ENCODE measurements around the gene HLA-DPA1.

HLA-DPA1 gene

DNA sequence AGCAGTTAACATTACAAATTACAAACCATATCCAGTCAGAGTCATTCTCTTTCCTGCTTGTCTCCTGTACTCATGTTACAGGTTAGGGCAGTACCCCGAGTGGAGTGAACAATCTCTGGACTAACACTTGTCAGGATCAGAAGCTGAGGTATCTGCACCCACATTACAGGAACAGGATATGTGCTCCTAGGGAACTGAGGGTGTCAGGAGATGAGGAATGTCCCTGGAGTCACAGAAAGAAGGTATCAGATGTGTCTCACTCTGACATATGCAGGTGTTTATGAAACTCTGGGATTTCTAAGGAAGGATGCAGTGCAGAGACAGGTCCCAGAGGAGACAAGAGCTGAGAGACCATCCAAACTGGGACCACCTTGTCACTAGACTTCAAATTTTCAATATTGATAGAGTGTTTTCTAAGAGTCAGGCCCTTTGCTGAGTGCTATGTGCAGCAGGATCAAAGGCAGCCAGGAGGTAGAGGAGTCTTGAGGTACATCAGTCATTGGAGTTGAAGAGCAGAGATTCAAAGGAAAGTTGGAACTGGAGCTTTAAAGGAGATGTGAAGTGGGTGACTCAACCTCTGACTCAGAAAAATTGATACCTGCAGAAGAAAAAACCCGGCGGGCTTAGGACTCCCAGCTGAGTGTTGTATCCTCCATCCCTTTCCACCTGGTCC is 14.9 kb upstream of the HLA-DPA1 start:
- TF ChIP-seq TAF1 (IDR thresholded peaks at IDR 0.05; ENCODE audit: borderline replicate concordance, low read depth, low read length) (no peak), POLR2A (IDR thresholded peaks at IDR 0.05; ENCODE audit: low read depth, low read length) (peak; percentile 78), POLR2AphosphoS5 (IDR thresholded peaks at IDR 0.05; ENCODE audit: low read depth, low read length) (peak; percentile 83)
- DNase-seq (ENCODE audit: insufficient read length), result no peak
- no peak for FAIRE-seq

DNA sequence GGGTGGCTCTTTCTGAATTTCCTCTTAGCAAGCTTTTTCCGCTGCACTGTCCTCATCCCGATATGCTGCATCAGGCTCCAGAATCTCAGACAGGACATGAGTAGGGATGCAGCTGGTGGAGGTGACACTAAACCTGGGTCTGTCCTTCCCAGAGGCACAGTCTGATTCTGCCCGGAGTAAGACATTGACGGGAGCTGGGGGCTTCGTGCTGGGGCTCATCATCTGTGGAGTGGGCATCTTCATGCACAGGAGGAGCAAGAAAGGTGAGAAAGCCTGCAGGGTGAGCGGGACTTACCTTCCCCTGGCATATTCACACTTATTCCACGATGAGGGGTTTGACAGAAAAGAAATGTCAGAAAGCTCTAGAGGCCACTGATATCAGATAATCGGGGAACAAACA is 12.2 kb upstream of the HLA-DPA1 start:
- TF ChIP-seq POLR2A (IDR thresholded peaks at IDR 0.05; ENCODE audit: low read depth, low read length) (no peak), POLR2AphosphoS5 (IDR thresholded peaks at IDR 0.05; ENCODE audit: low read depth, low read length) (no peak), TAF1 (IDR thresholded peaks at IDR 0.05; ENCODE audit: borderline replicate concordance, low read depth, low read length) (no peak)
- DNase-seq (ENCODE audit: insufficient read length) (no peak), FAIRE-seq (no peak)

DNA sequence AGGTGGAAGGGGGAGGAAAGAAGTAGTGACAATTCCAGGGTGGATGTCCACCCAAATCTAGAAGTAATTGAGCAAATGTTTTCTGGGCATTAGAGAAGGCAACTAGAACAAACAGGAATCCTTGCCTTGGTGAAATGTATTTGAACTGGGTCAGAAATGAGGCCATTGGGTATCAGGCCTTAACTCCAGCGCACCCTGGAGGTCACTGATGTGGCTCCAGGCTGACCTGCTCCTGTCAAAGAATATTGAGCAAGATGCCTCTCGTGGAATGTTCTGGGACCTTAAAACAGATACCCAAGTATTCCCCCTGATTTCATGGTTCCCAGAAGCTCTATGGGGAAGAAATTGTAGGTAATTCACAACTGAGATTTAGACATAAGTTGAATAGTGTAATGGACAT is 9.3 kb upstream of the HLA-DPA1 start:
- FAIRE-seq (peak; percentile 77), DNase-seq (ENCODE audit: insufficient read length) (peak; percentile 24)
- TF ChIP-seq TAF1 (IDR thresholded peaks at IDR 0.05; ENCODE audit: borderline replicate concordance, low read depth, low read length) (no peak), POLR2AphosphoS5 (IDR thresholded peaks at IDR 0.05; ENCODE audit: low read depth, low read length) (no peak), POLR2A (IDR thresholded peaks at IDR 0.05; ENCODE audit: low read depth, low read length) (no peak; the same call in 1 of the 2 replicates)

DNA sequence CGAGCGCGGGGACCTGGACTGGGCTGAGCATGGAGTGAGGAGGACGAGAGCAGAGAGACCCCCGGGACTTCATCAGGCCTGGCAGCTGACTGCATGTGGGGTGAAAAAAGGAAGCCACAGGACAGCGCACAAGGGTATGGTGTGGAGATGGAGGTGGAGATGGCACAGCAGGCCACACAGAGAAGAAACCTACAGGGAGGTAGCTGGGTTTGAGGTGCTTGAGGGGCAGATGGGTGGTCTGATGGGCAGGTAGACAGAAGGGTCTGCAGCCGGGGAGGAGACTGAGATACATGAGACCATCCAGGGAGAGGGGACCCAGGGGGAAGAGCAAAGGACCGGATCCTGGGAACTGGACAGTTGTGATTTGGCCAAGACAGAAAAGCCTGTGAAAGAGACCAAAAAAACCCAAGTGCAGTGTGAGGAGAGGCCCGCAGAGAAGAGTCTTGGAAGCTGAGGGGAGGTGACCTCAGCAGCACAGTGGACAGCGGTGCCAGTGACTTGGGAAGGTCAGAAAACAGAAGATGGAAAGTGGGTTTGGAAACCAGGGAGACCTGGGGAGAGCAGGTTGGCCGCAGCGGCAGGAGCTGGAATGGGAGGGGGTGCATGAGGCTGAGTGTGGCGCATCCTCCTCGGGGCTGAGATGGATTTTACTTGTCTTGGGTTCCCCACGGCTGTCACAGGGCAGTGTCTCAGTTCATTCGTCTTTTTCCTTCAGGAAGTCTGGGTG is 7.8 kb upstream of the HLA-DPA1 start:
- no peak for DNase-seq (ENCODE audit: insufficient read length)
- no peak for TF ChIP-seq TAF1 (IDR thresholded peaks at IDR 0.05; ENCODE audit: borderline replicate concordance, low read depth, low read length)
- peak; percentile 76; the same call in 1 of the 2 replicates for TF ChIP-seq POLR2AphosphoS5 (IDR thresholded peaks at IDR 0.05; ENCODE audit: low read depth, low read length)
- peak; percentile 72 for TF ChIP-seq POLR2A (IDR thresholded peaks at IDR 0.05; ENCODE audit: low read depth, low read length)
- no peak for FAIRE-seq

DNA sequence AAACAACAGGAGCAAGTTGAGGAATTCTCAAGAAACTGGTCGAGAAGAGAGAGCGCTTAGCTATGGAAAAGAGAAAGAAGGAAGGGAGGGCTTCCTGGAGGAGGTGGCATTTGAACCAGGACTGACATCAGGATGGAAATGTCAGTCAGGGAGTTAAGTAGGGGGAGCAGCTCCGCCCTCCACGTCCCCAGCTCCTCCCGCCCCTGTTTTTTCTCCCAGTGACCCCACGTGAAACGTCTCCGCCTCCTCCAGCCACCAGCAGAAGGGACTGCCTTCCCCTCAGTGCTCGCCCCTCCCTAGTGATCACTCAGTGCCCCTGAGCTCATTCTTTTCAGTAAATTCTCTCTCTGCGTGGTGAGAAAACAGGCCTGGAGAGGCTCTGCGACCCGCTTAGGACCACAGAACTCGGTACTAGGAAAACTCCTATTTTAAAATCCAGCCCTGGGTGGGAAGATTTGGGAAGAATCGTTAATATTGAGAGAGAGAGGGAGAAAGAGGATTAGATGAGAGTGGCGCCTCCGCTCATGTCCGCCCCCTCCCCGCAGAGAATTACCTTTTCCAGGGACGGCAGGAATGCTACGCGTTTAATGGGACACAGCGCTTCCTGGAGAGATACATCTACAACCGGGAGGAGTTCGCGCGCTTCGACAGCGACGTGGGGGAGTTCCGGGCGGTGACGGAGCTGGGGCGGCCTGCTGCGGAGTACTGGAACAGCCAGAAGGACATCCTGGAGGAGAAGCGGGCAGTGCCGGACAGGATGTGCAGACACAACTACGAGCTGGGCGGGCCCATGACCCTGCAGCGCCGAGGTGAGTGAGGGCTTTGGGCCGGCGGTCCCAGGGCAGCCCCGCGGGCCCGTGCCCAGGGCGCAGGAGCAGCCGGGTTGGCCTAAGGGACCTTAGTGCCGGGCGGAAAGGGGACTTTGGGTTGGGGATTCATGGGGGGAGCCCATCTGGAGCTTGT is 7.0 kb upstream of the HLA-DPA1 start:
- FAIRE-seq (no peak), DNase-seq (ENCODE audit: insufficient read length) (no peak)
- peak; percentile 79 for TF ChIP-seq POLR2AphosphoS5 (IDR thresholded peaks at IDR 0.05; ENCODE audit: low read depth, low read length)
- no peak; the same call in 1 of the 2 replicates for TF ChIP-seq POLR2A (IDR thresholded peaks at IDR 0.05; ENCODE audit: low read depth, low read length)

DNA sequence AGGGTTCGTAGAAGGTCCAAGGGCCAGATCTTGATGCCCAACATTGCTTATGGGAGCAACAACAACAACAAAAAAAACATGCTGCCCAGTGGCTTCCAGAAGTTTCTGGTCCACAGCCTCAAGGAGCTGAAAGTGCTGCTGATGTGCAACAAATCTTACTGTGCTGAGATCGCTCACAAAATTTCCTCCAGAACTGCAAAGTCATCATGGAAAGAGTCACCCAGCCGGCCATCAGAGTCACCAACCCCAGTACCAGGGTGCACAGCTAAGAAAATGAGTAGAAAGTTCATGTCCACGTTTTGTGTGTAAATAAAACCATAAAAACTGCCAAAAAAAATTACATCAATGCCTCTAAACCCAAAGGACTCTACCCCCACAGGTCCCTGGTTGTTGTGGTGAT is 6.1 kb upstream of the HLA-DPA1 start:
- TF ChIP-seq POLR2A (IDR thresholded peaks at IDR 0.05; ENCODE audit: low read depth, low read length), result no peak
- no peak for TF ChIP-seq TAF1 (IDR thresholded peaks at IDR 0.05; ENCODE audit: borderline replicate concordance, low read depth, low read length)
- no peak for TF ChIP-seq POLR2AphosphoS5 (IDR thresholded peaks at IDR 0.05; ENCODE audit: low read depth, low read length)
- no peak for DNase-seq (ENCODE audit: insufficient read length)
- no peak for FAIRE-seq

DNA sequence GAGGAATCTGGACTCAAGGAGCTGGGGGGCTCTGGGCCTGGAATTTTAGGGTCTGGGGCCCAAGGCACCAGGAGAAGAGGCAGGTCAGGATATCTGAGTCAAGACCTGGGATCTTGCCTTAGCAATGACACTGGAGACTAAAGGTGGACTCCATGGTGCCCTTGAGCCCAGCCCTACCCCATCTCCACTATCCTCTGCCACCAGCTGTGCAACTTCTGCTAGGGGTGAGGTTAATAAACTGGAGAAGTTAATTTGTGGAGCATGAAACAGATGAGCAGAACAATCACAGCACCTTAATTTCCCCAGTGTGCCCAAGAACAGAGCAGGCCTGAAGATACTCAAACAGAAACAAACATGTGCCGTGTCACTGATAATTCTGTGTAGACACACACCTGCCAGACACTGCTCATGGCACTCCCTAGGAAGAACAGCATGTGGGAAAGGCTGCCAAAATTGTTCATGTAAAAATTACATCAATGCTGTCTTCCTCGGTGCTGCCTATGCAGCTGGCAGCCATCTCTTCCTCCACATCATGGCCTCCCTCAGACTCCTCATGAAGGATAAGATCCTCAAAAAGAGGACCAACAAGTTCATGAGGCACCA is 5.6 kb upstream of the HLA-DPA1 start:
- DNase-seq (ENCODE audit: insufficient read length), result no peak
- TF ChIP-seq TAF1 (IDR thresholded peaks at IDR 0.05; ENCODE audit: borderline replicate concordance, low read depth, low read length) (no peak), POLR2AphosphoS5 (IDR thresholded peaks at IDR 0.05; ENCODE audit: low read depth, low read length) (peak; percentile 65), POLR2A (IDR thresholded peaks at IDR 0.05; ENCODE audit: low read depth, low read length) (peak; percentile 63; the same call in 1 of the 2 replicates)
- peak; percentile 27 for FAIRE-seq

DNA sequence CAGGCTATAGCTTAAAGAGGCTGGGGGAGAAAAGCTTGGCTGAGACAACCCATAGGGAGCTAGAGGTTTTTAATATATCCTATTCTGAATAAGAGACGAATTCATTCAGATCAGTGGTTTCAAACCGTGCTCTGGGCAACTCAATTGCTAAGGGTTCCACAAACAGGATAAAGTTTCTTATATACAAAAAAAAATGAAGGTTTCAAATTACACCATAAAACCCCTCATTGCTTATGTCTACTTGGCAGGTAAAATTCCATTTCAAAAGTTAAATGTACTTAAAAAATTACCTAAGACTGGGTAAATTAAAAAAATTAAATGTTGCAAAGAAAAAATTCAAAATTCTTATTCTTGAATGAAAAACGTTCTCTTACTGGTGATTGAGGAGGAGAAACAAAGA is 5.0 kb upstream of the HLA-DPA1 start:
- TF ChIP-seq POLR2AphosphoS5 (IDR thresholded peaks at IDR 0.05; ENCODE audit: low read depth, low read length) (no peak), TAF1 (IDR thresholded peaks at IDR 0.05; ENCODE audit: borderline replicate concordance, low read depth, low read length) (no peak), POLR2A (IDR thresholded peaks at IDR 0.05; ENCODE audit: low read depth, low read length) (no peak)
- FAIRE-seq, result no peak
- no peak for DNase-seq (ENCODE audit: insufficient read length)

DNA sequence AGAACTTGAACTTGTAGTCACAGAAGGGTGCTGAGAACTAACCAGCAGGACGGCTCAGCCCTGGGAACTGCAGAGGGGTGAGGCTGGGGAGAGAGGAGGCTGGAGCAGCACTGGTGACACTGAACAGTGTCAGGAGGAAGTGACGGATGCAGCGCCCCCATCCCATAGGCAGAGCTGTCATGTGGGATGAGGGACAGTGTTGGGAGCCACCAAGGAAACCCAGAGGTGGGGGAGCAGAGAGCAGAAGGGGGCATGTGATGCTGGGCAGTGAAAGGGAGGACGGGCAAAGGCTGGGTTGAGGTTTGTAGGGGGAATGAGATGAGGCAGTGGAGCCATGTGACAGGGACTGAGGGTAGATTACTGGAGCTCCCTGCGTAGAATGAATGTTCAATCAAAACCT is 4.5 kb upstream of the HLA-DPA1 start:
- TF ChIP-seq POLR2A (IDR thresholded peaks at IDR 0.05; ENCODE audit: low read depth, low read length) (peak; percentile 74), TAF1 (IDR thresholded peaks at IDR 0.05; ENCODE audit: borderline replicate concordance, low read depth, low read length) (no peak), POLR2AphosphoS5 (IDR thresholded peaks at IDR 0.05; ENCODE audit: low read depth, low read length) (peak; percentile 82)
- DNase-seq (ENCODE audit: insufficient read length) (no peak), FAIRE-seq (peak; percentile 87)

DNA sequence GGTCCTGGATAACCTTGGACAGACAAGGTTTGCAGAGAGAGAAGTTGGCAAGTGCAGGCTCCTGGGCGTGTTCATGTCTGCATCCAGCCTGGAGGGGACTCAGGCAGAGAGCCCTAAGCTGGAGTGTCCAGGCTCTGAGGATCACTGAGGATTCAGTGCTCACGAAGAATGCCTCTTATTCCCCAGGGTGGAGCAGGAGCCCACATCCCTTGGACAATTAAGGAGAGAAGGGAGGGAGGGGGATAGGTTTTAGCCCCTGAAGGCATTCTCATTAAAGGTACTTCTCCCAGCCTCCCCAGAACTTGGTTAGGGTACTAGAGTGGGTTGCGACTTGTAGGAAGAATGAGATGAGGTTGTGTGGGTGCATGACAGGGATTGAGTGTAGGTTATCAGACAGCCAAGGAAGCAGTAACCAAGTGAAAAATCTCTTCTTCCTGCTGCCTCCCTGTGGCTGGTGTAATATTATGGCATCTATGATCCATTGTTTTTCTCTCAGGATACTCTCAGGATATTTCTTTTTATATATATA is 3.0 kb upstream of the HLA-DPA1 start:
- no peak for TF ChIP-seq POLR2A (IDR thresholded peaks at IDR 0.05; ENCODE audit: low read depth, low read length)
- peak; percentile 15; the same call in 1 of the 2 replicates for TF ChIP-seq POLR2AphosphoS5 (IDR thresholded peaks at IDR 0.05; ENCODE audit: low read depth, low read length)
- FAIRE-seq (peak; percentile 24), DNase-seq (ENCODE audit: insufficient read length) (no peak)
